H9 (cell line): ENCODE results near the gene MEGF10. TPM values are rescaled to one million over a fixed set of nuclear protein-coding genes. Genes with fewer than 3 reads are reported as not detected.

Experiments used
- DNase-seq: peaks from one replicate; pipeline ENCODE4 v3.0.0-alpha.2; 2017
- H2AFZ ChIP-seq: one replicate; pipeline ENCODE4 v1.6.1; 2013; ENCODE audit warnings: mild to moderate bottlenecking, low read length, control low read depth, moderate library complexity
- H2AK5ac ChIP-seq: 2 replicates; pipeline ENCODE4 v1.6.1; 2013; ENCODE audit warnings: low read length, control low read depth, mixed read lengths; ENCODE audit not compliant: insufficient read length
- H2BK120ac ChIP-seq: one replicate; pipeline ENCODE4 v1.6.1; 2013; ENCODE audit warnings: low read depth, mild to moderate bottlenecking, low read length, control low read depth, inconsistent platforms; ENCODE audit not compliant: poor library complexity, severe bottlenecking
- H2BK12ac ChIP-seq: 2 replicates; pipeline ENCODE4 v1.6.1; 2013; ENCODE audit warnings: low read length, control low read depth, mixed read lengths, low read depth; ENCODE audit not compliant: insufficient read length
- H2BK15ac ChIP-seq: 2 replicates; pipeline ENCODE4 v1.6.1; 2013; ENCODE audit warnings: low read depth, low read length, control low read depth
- H2BK20ac ChIP-seq: one replicate; pipeline ENCODE4 v1.6.1; 2013; ENCODE audit warnings: low read depth, mild to moderate bottlenecking, low read length, control low read depth, inconsistent platforms; ENCODE audit not compliant: poor library complexity, severe bottlenecking
- H2BK5ac ChIP-seq: 2 replicates; pipeline ENCODE4 v1.6.1; 2013; ENCODE audit warnings: low read length, control low read depth, mixed read lengths; ENCODE audit not compliant: insufficient read length
- H3K14ac ChIP-seq: 2 replicates; pipeline ENCODE4 v1.6.1; 2013; ENCODE audit warnings: low read length, control low read depth; ENCODE audit not compliant: insufficient read depth
- H3K18ac ChIP-seq: 2 replicates; pipeline ENCODE4 v1.6.1; 2013; ENCODE audit warnings: low read depth, mild to moderate bottlenecking, mixed read lengths, low read length, control low read depth; ENCODE audit not compliant: insufficient read length
- H3K23ac ChIP-seq: 2 replicates; pipeline ENCODE4 v1.6.1; 2013; ENCODE audit warnings: low read length, control low read depth, mixed read lengths, low read depth; ENCODE audit not compliant: insufficient read length
- H3K23me2 ChIP-seq: 2 replicates; pipeline ENCODE4 v1.6.1; 2013; ENCODE audit warnings: low read depth, mild to moderate bottlenecking, mixed read lengths, low read length, control low read depth; ENCODE audit not compliant: insufficient read length, poor library complexity, severe bottlenecking
- H3K27ac ChIP-seq: 2 replicates; pipeline ENCODE4 v1.5.1; 2013; ENCODE audit warnings: low read length, control low read depth, mixed read lengths, low read depth; ENCODE audit not compliant: insufficient read length
- H3K27me3 ChIP-seq: 2 replicates; pipeline ENCODE4 v1.6.1; 2013; ENCODE audit warnings: low read length, control low read depth, inconsistent platforms; ENCODE audit not compliant: insufficient read depth
- H3K4ac ChIP-seq: 2 replicates; pipeline ENCODE4 v1.6.1; 2013; ENCODE audit warnings: low read depth, mild to moderate bottlenecking, control low read depth, inconsistent platforms, low read length, moderate library complexity
- H3K4me1 ChIP-seq: 2 replicates; pipeline ENCODE4 v1.6.1; 2013; ENCODE audit warnings: low read length, control low read depth, inconsistent platforms; ENCODE audit not compliant: insufficient read depth
- H3K4me2 ChIP-seq: 2 replicates; pipeline ENCODE4 v1.6.1; 2013; ENCODE audit warnings: low read length, control low read depth, mixed read lengths; ENCODE audit not compliant: insufficient read length, insufficient read depth
- H3K56ac ChIP-seq: 2 replicates; pipeline ENCODE4 v1.6.1; 2013; ENCODE audit warnings: low read depth, mild to moderate bottlenecking, mixed read lengths, low read length, control low read depth; ENCODE audit not compliant: insufficient read length
- H3K79me1 ChIP-seq: 2 replicates; pipeline ENCODE4 v1.6.1; 2013; ENCODE audit warnings: low read depth, mild to moderate bottlenecking, moderate library complexity, low read length, control low read depth, inconsistent platforms; ENCODE audit not compliant: insufficient read depth, poor library complexity, severe bottlenecking
- H3K79me2 ChIP-seq: 2 replicates; pipeline ENCODE4 v1.6.1; 2013; ENCODE audit warnings: low read length, control low read depth, inconsistent platforms; ENCODE audit not compliant: insufficient read depth
- H3K9ac ChIP-seq: 2 replicates; pipeline ENCODE4 v1.6.1; 2013; ENCODE audit warnings: low read length, control low read depth, mixed read lengths; ENCODE audit not compliant: insufficient read length; ENCODE audit errors: extremely low read depth
- H3K9me3 ChIP-seq: one replicate; pipeline ENCODE4 v1.6.1; 2013; ENCODE audit warnings: low read depth, low read length, inconsistent platforms; ENCODE audit not compliant: control insufficient read depth
- H3T11ph ChIP-seq: one replicate; pipeline ENCODE4 v1.6.1; 2013; ENCODE audit warnings: mild to moderate bottlenecking, low read length, control low read depth, inconsistent platforms
- H4K20me1 ChIP-seq: one replicate; pipeline ENCODE4 v1.6.1; 2013; ENCODE audit not compliant: control insufficient read depth, insufficient read length, insufficient read depth
- H4K5ac ChIP-seq: 2 replicates; pipeline ENCODE4 v1.6.1; 2013; ENCODE audit warnings: low read depth, mild to moderate bottlenecking, mixed read lengths, low read length, control low read depth; ENCODE audit not compliant: insufficient read length
- H4K8ac ChIP-seq: replicated peaks from 2 replicates; pipeline ENCODE4 v1.6.1; 2013; ENCODE audit warnings: low read length, control low read depth, mixed read lengths, low read depth; ENCODE audit not compliant: insufficient read length
- H4K91ac ChIP-seq: 2 replicates; pipeline ENCODE4 v1.6.1; 2013; ENCODE audit warnings: low read depth, mild to moderate bottlenecking, moderate library complexity, mixed read lengths, low read length, control low read depth; ENCODE audit not compliant: insufficient read length
- H3K27ac Mint-ChIP-seq, 3 experiments: 2 replicates in 2 of 3; 3 replicates in 1 of 3; pipeline ENCODE4 v1.8.0; 2020 to 2021; ENCODE audit warnings: mixed read lengths in 3 of 3, mild to moderate bottlenecking in 1 of 3, moderate library complexity in 1 of 3
- H3K27me3 Mint-ChIP-seq: 2 replicates; pipeline ENCODE4 v1.8.0; 2021; ENCODE audit warnings: low read depth, mild to moderate bottlenecking, moderate library complexity, mixed read lengths
- H3K36me3 Mint-ChIP-seq, 3 experiments: 2 replicates in 2 of 3; 3 replicates in 1 of 3; pipeline ENCODE4 v1.8.0; 2020 to 2021; ENCODE audit warnings: low read depth in 3 of 3, mixed read lengths in 3 of 3; ENCODE audit not compliant: insufficient read depth in 1 of 3
- H3K4me1 Mint-ChIP-seq, 2 experiments: 2 replicates each; pipeline ENCODE4 v1.8.0; 2020; ENCODE audit warnings: mixed read lengths in 2 of 2
- H3K4me3 Mint-ChIP-seq, 2 experiments: 2 replicates in 1 of 2; 3 replicates in 1 of 2; pipeline ENCODE4 v1.8.0; 2020 to 2021; ENCODE audit warnings: mild to moderate bottlenecking in 2 of 2, mixed read lengths in 2 of 2, moderate library complexity in 1 of 2
- H3K9me3 Mint-ChIP-seq, 2 experiments: 2 replicates in 1 of 2; 3 replicates in 1 of 2; pipeline ENCODE4 v1.8.0; 2020; ENCODE audit warnings: mild to moderate bottlenecking in 2 of 2, mixed read lengths in 2 of 2, moderate library complexity in 1 of 2
- CTCF ChIP-seq: fragments of 200-600 bp; sonication (generic); conservative IDR thresholded peaks from 3 replicates; pipeline ENCODE4 v1.8.0; 2021; ENCODE audit warnings: antibody characterized with exemption, mild to moderate bottlenecking
- WGBS: extraction: QIAGEN DNeasy Blood & Tissue Kit; methylation state at CpG from one replicate; pipeline ENCODE4 v1.1.7; 2013; ENCODE audit warnings: missing lambda C conversion rate, low lambda C conversion rate, mixed read lengths; ENCODE audit not compliant: insufficient read length; ENCODE audit errors: extremely low coverage; 5-methylcytosine and 5-hydroxymethylcytosine counted together
- total RNA-seq: library from RNA; stranded (reverse); gene quantifications from 2 replicates; pipeline ENCODE4 v1.2.1, GENCODE V29; 2021

Gene MEGF10
- total RNA-seq, 1 experiment from 2014 or later: 36.5 TPM

DNA sequence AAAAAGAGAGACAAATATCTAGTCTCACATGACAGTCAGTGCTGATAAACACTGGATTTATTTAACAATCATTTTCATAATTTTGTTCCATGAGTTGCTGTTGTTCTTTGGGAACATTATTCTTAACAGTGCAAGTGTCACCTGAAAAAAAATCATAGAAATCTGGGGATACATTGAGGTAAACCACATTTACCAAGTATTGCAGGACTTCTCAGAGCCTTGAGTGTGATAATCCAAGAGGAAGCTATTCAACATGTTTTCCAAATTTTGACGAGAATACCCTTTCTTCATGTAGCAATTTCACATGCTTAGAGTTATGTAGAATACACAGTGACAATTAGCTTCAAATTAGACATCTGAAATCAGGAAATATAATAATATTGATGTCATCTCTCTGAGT lies 108.5 kb downstream of the MEGF10 start:
- Histone ChIP-seq H3K14ac (no peak overlapping the region), H3K23me2 (no peaks in the 10 kb centered on the region), H4K8ac (no peak overlapping the region), H3K4me2 (no peak overlapping the region), H4K5ac (no peak overlapping the region), H3K9ac (no peak overlapping the region), H3K56ac (no peak overlapping the region), H3K27ac (no peak overlapping the region), H2BK15ac (no peak overlapping the region), H3K9me3 (no peaks in the 10 kb centered on the region), H2BK120ac (no peak overlapping the region), H3K18ac (no peak overlapping the region), H3K4ac (no peak overlapping the region), H2AK5ac (no peak overlapping the region), H4K20me1 (no peaks in the 10 kb centered on the region), H3T11ph (no peak overlapping the region), H2BK20ac (no peak overlapping the region), H3K4me1 (no peaks in the 10 kb centered on the region; the same call in none of the 2 replicates), H2BK5ac (no peak overlapping the region), H3K23ac (no peak overlapping the region), H3K79me1 (no peaks in the 10 kb centered on the region), H4K91ac (no peak overlapping the region), H2AFZ (no peak overlapping the region), H2BK12ac (no peak overlapping the region), H3K79me2 (no peaks in the 10 kb centered on the region), H3K27me3 (no peaks in the 10 kb centered on the region)
- Mint-ChIP-seq H3K4me1 (peaks cover 4 to 15% of the 10 kb centered on the region in 2 experiments), H3K9me3 (no peaks in the 10 kb centered on the region), H3K36me3 (peaks cover 4 to 28% (median 22%) of the 10 kb centered on the region in 3 experiments; a peak in 6 of 7 replicates), H3K4me3 (no peak overlapping the region), H3K27me3 (no peaks in the 10 kb centered on the region), H3K27ac (no peak overlapping the region)
- DNase-seq: no peak
- no CpG with 5 or more reads among the region's 1 CpG for WGBS
- TF ChIP-seq CTCF: no peak
